Suprapubic skin (tissue), 4 donors: ENCODE results near the gene CLASP2.

Experiments
- POLR2A ChIP-seq, 2 donors: fragments of 450-650 bp; IDR thresholded peaks; one replicate each; pipeline ENCODE4 v1.6.1; 2017; ENCODE audit warnings: antibody characterized with exemption in 2 of 2, mild to moderate bottlenecking in 2 of 2, moderate library complexity in 2 of 2
- POLR2AphosphoS5 ChIP-seq, 3 donors: sonication (generic); formaldehyde crosslinking; IDR thresholded peaks; one replicate each; pipeline ENCODE4 v1.6.1; 2017; ENCODE audit warnings: antibody characterized with exemption in 3 of 3
- TF ChIP-seq, protein P1 (sequence below), 2 donors: fragments of 200-600 bp in 1 of 2; fragments of 450-650 bp in 1 of 2; sonication (generic) in 1 of 2; IDR thresholded peaks; one replicate each; pipeline ENCODE4 v1.5.1; 2016 to 2019; ENCODE audit warnings: antibody characterized with exemption in 2 of 2, mild to moderate bottlenecking in 1 of 2, moderate library complexity in 1 of 2

DNA sequence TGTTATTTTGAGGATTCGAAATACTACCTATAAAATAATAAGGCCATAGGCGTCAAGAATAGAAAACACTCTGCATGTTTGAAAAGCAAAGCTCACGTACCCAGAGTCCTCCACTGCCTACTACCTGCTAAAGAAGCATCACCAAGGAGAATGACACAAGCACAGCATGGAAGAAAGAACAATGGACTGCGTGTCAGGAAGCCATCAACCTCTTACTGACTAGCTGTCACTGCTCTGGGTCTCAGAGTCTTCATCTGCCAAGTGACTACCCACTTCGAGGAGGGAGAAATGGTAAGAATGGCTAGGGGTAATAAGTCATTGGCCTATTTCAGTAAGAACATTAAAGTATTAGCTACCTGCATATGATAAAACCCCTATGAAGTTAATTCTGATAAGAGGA, 49.4 kb downstream of the CLASP2 start:
- TF ChIP-seq POLR2A (IDR thresholded peaks at IDR 0.05) (no peak), POLR2AphosphoS5 (IDR thresholded peaks at IDR 0.05) (no peak)
- TF ChIP-seq, protein P1, sequence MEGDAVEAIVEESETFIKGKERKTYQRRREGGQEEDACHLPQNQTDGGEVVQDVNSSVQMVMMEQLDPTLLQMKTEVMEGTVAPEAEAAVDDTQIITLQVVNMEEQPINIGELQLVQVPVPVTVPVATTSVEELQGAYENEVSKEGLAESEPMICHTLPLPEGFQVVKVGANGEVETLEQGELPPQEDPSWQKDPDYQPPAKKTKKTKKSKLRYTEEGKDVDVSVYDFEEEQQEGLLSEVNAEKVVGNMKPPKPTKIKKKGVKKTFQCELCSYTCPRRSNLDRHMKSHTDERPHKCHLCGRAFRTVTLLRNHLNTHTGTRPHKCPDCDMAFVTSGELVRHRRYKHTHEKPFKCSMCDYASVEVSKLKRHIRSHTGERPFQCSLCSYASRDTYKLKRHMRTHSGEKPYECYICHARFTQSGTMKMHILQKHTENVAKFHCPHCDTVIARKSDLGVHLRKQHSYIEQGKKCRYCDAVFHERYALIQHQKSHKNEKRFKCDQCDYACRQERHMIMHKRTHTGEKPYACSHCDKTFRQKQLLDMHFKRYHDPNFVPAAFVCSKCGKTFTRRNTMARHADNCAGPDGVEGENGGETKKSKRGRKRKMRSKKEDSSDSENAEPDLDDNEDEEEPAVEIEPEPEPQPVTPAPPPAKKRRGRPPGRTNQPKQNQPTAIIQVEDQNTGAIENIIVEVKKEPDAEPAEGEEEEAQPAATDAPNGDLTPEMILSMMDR (IDR thresholded peaks at IDR 0.05), result no peak
